ENCODE measurements around the gene DPP8.

GRCh38 chr15:65405791-65406423 lies 111.6 kb downstream of the DPP8 start:
- TF ChIP-seq, protein P1, sequence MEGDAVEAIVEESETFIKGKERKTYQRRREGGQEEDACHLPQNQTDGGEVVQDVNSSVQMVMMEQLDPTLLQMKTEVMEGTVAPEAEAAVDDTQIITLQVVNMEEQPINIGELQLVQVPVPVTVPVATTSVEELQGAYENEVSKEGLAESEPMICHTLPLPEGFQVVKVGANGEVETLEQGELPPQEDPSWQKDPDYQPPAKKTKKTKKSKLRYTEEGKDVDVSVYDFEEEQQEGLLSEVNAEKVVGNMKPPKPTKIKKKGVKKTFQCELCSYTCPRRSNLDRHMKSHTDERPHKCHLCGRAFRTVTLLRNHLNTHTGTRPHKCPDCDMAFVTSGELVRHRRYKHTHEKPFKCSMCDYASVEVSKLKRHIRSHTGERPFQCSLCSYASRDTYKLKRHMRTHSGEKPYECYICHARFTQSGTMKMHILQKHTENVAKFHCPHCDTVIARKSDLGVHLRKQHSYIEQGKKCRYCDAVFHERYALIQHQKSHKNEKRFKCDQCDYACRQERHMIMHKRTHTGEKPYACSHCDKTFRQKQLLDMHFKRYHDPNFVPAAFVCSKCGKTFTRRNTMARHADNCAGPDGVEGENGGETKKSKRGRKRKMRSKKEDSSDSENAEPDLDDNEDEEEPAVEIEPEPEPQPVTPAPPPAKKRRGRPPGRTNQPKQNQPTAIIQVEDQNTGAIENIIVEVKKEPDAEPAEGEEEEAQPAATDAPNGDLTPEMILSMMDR (conservative IDR thresholded peaks at IDR 0.05 in 1 of 2, IDR thresholded peaks at IDR 0.05 in 1 of 2; ENCODE audit: low read depth in 1 of 2, low read length in 2 of 2) = no peak
- no peak for TF ChIP-seq EZH2 (IDR thresholded peaks at IDR 0.05; ENCODE audit: low read length, missing control alignments)
